Heart right ventricle (tissue), 16 donors: Measurements from ENCODE around the gene TMEM59L. TPM values are rescaled to one million over a fixed set of nuclear protein-coding genes. Genes with fewer than 3 reads are reported as not detected.

Experiments
- ATAC-seq, 8 donors: fragments of 200-7000 bp; cut with Tn5 transposase; one replicate each; pipeline ENCODE4 v1.9.1; 2020; ENCODE audit warnings: mild to moderate bottlenecking in 8 of 8, moderate library complexity in 8 of 8, moderate number of reproducible peaks in 1 of 8
- DNase-seq, 2 donors: peaks; one replicate each; pipeline ENCODE4 v3.0.0-alpha.2; 2020
- H3K27ac ChIP-seq, 10 donors: fragments of 200-600 bp; sonication (generic) in 2 of 10; one replicate each; pipeline versions ENCODE4 v1.5.0 to v1.8.0; 2020 to 2022; ENCODE audit warnings: mild to moderate bottlenecking in 3 of 10
- H3K27me3 ChIP-seq, 7 donors: fragments of 200-600 bp; one replicate each; pipeline ENCODE4 v1.8.0; 2021 to 2022; ENCODE audit warnings: mild to moderate bottlenecking in 2 of 7
- H3K36me3 ChIP-seq, 9 donors: fragments of 200-600 bp; sonication (generic) in 1 of 9; one replicate each; pipeline versions ENCODE4 v1.5.0 to v1.8.0; 2020 to 2022; ENCODE audit warnings: mild to moderate bottlenecking in 2 of 9
- H3K4me1 ChIP-seq, 9 donors: fragments of 200-600 bp; sonication (generic) in 1 of 9; one replicate each; pipeline versions ENCODE4 v1.5.0 to v1.8.0; 2020 to 2022; ENCODE audit warnings: mild to moderate bottlenecking in 4 of 9
- H3K4me3 ChIP-seq, 10 donors: fragments of 200-600 bp; sonication (generic) in 2 of 10; one replicate each; pipeline versions ENCODE4 v1.5.0 to v1.8.0; 2020 to 2022; ENCODE audit warnings: mild to moderate bottlenecking in 7 of 10, moderate library complexity in 2 of 10
- H3K9me3 ChIP-seq, 11 donors: fragments of 200-600 bp in 10 of 11; sonication (generic) in 2 of 11; one replicate each; pipeline versions ENCODE4 v1.5.0 to v1.8.0; 2013 to 2022; ENCODE audit warnings: mild to moderate bottlenecking in 2 of 11, control low read depth in 1 of 11, moderate library complexity in 1 of 11
- CTCF ChIP-seq, 9 donors: fragments of 200-600 bp; sonication (generic) in 2 of 9; IDR thresholded peaks; one replicate each; pipeline versions ENCODE4 v1.5.0 to v1.8.0; 2021 to 2022; ENCODE audit warnings: antibody characterized with exemption in 9 of 9, mild to moderate bottlenecking in 5 of 9, moderate library complexity in 1 of 9
- WGBS, 2 donors: extraction: QIAGEN DNeasy Blood & Tissue Kit; methylation state at CpG; one replicate each; pipeline ENCODE4 v1.1.7; 2013; ENCODE audit warnings: inconsistent platforms in 1 of 2; 5-methylcytosine and 5-hydroxymethylcytosine counted together
- intact Hi-C, 10 donors: fragments of 100-400 bp; cut with DNase I; formaldehyde crosslinking; loops; one replicate each; pipeline versions ENCODE4 v1.11.1 to v1.14.2; 2022
- polyA plus RNA-seq, 2 donors: library from polyadenylated mRNA; stranded (reverse); fragments of 200-250 nt; gene quantifications; one replicate each; pipeline ENCODE4 v1.2.3, GENCODE V29; 2013
- total RNA-seq, 10 donors: library from RNA; stranded (reverse); fragmentation: NEBNext Ultra II Directional in 3 of 10; extraction: Animal tissue kit (Norgen Biotek cat#: 25700) in 3 of 10; gene quantifications; one replicate each; pipeline versions ENCODE4 v1.2.1 to v1.2.4, GENCODE V29; 2021 to 2023
- donor health status: Arrhythmogenic right ventricular cardiomyopathy.
- donor health status: ischemic (EF 13 %, LVEDD 7.1; RV severe dilation, severe dysfunction).
- donor health status: healthy with polysubstance abuse.
- donor health status: DM: no; HTN: yes; CAD: no.
- donor health status: DM: no; HTN: no; CAD: no.
- donor health status: ischemic (EF 25% LVEDD 6.9; RV normal size, moderate dysfunction).
- donor health status: ischemic (EF 25% LVEDD 5.7; RV mildly dilated, moderate dysfunction).
- donor health status: healthy.
- donor health status: DM: yes; HTN: yes; CAD: no.
- donor health status: Ischemic cardiomyopathy.
- donor health status: ischemic (EF 35%, LVEDD 5.7; RV mildly dilated, moderate dysfunction).
- donor health status: nonischemic (EF 11% LVEDD 7.7; RV severe dilation, severe dysfunction).
- donor health status: DM: yes; HTN: yes; CAD: no.
- donor health status: PGD.
- donor health status: ischemic (EF 29% LVEDD 5.4; RV normal size, mild dysfunction).
- donor health status: nonischemic (EF 23%, LVEDD 6.1; RV moderate dilation, normal function).

Gene TMEM59L
- total and polyA plus RNA-seq, 12 donors = 0.13 to 13.8 (median 1.2) TPM

DNA sequence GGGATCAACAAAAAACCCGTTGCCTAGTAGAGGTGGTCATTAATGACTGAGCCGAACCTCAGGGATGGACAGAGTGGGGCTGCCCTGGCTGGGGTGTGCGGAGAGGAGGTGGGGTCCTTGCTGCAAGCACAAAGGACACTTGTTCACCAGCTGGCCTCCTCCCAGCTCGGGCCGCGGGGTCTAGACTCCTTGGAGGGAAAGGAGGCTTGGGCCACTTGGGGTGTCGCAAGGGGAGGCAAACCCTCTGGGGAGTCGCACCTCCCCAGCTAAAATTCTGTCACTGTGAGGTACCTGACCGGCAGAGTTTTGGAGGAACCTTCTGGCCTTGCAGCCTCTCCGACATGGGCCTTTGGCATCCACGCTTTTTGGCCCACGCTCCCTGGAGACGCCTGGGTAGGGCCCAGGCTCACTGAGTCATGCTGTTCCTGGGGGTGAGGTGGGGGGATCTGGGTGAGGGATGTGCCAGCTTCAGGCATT is 32.4 kb downstream of the TMEM59L start:
- DNase-seq (no peak), ATAC-seq (peak in 2 of 8 donors; percentile 1 to 21)
- H3K36me3 ChIP-seq = peaks cover 0 to 5% (median 0%) of the 10 kb centered on the region in 9 donors
- H3K4me1 ChIP-seq = peaks cover 9 to 42% (median 22%) of the 10 kb centered on the region in 9 donors
- WGBS, 2 donors = 83 to 84% methylated on average over 13 of the region's 13 CpGs
- H3K27ac ChIP-seq = peak overlapping the region in 7 of 10 donors; percentile 16 to 74 (median 70)
- no peak for TF ChIP-seq CTCF (IDR thresholded peaks at IDR 0.05)
- H3K4me3 ChIP-seq = peak overlapping the region in 5 of 10 donors; percentile 18 to 35 (median 21)
- H3K27me3 ChIP-seq = no peaks in the 10 kb centered on the region
- H3K9me3 ChIP-seq = no peaks in the 10 kb centered on the region
- intact Hi-C loops = no loop called here

DNA sequence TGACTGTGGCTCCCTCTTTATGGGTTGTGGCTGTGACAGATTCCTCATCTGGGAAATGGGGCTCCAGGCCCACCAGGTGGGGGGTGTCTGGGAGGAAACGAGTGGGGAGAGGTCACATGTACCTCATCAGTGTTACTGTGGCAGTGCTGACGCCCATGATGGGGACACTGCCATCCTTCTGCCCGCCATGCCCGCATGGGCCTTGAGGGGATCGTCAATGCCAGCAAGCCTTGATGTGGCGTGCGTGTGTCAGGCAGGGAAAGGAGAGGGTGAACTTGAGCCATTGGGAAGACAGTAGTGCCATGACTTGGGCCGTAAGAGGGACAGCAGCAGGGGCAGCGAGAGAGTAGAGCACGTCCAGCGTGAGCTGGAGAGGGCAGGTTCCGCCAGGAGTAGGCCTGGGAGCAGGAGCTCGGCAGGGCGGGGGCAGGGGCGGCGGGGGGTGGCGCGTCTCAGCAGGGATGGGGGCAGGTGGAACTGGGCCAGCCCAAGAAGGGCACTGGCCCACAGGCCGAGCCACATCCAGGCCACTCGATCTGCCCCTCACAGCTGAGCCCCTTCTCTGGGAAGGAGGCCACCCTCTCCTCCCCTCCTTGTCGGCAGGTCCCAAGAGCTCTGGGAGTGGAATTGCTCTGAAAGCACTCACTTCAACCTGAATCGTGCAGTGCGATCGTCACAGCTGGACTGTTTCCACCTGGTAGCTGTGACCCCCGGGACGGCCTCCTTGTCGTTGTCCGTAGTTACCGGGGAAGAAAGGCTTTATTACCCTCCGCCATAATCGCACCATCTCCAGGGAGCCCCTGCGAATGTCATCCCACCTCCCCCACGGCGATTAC is 34.1 kb downstream of the TMEM59L start:
- Histone ChIP-seq H3K9me3 (no peaks in the 10 kb centered on the region), H3K36me3 (no peaks in the 10 kb centered on the region), H3K27ac (no peak overlapping the region), H3K4me3 (no peak overlapping the region), H3K27me3 (no peaks in the 10 kb centered on the region), H3K4me1 (peaks cover 15 to 58% (median 39%) of the 10 kb centered on the region in 9 donors)
- intact Hi-C loops = no loop called here
- no peak for DNase-seq
- ATAC-seq = no peak
- TF ChIP-seq CTCF (IDR thresholded peaks at IDR 0.05) = no peak
- 93 to 94% methylated on average over 33 to 34 of the region's 34 CpGs for WGBS, 2 donors

DNA sequence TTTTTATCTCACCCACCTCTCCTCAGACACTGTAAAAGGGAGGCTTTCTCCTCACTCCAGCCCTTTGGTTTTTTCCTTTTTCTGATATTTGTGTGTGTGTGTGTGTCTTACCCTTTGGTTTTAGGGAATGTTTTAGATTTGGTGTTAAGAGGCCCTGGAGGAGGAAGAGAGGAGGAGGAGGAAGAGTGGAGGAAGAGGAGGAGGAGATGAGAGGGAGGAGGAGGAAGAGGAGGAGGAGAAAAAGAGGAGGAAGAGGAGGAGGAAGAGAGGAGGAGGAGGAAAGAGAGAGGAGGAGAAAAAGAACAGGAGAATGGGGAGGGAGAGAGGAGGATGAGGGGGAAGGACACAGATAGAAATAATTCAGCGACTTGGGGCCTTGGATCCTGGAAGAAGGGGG is 34.7 kb downstream of the TMEM59L start:
- H3K9me3 ChIP-seq = no peaks in the 10 kb centered on the region
- peaks cover 15 to 63% (median 44%) of the 10 kb centered on the region in 9 donors for H3K4me1 ChIP-seq
- intact Hi-C loops = no loop called here
- DNase-seq (no peak), ATAC-seq (no peak)
- H3K4me3 ChIP-seq = no peak overlapping the region
- no peaks in the 10 kb centered on the region for H3K27me3 ChIP-seq
- peak overlapping the region in 3 of 10 donors; percentile 87 to 97 (median 94) for H3K27ac ChIP-seq
- WGBS, 2 donors = 77 to 80% methylated on average over 1 of the region's 1 CpG
- TF ChIP-seq CTCF (IDR thresholded peaks at IDR 0.05) = no peak
- no peaks in the 10 kb centered on the region for H3K36me3 ChIP-seq

DNA sequence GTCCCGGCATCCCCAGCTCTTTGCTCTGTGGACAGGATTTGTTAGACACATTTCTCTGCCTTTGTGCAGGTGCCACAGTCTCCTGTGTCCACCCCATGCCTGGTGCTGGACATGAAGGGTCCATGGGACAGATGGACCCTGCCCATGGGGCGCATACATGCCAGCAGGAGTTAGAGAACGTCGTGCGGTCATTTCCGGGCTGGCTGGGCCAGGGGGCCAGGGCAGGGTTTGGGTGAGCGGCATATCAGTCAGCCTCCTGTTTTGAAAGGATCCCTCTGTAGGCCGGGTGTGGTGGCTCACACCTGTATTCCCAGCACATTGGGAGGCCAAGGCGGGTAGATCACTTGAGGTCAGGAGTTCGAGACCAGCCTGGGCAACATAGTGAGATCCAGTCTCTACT is 35.1 kb downstream of the TMEM59L start:
- intact Hi-C loops = no loop called here
- H3K27me3 ChIP-seq = no peaks in the 10 kb centered on the region
- 95 to 96% methylated on average over 10 of the region's 10 CpGs for WGBS, 2 donors
- no peaks in the 10 kb centered on the region for H3K9me3 ChIP-seq
- H3K27ac ChIP-seq = peak overlapping the region in 5 of 10 donors; percentile 87 to 97 (median 94)
- no peaks in the 10 kb centered on the region for H3K36me3 ChIP-seq
- DNase-seq = no peak
- no peak for TF ChIP-seq CTCF (IDR thresholded peaks at IDR 0.05)
- H3K4me3 ChIP-seq = no peak overlapping the region
- no peak for ATAC-seq
- H3K4me1 ChIP-seq = peaks cover 15 to 63% (median 44%) of the 10 kb centered on the region in 9 donors
